AG10803 (cell line): ENCODE data around the gene DNAI4.
"Not testable (repeated sequence)": the region's sequence is repeated elsewhere in the genome, so short reads cannot be mapped to it uniquely, and the experiment has no call there.

ENCODE experiments used
- DNase-seq: peaks from one replicate; pipeline ENCODE4 v3.0.0; 2010; ENCODE audit warnings: low read depth
- H3K4me3 ChIP-seq: 2 replicates; pipeline ENCODE4 v1.5.1; 2011; ENCODE audit warnings: mild to moderate bottlenecking, low read length, control low read depth
- TF ChIP-seq, protein P1 (sequence below): conservative IDR thresholded peaks from 2 replicates; pipeline ENCODE4 v1.5.1; 2011; ENCODE audit warnings: mild to moderate bottlenecking, low read length, control low read depth, inconsistent platforms

The DNAI4 gene

DNA sequence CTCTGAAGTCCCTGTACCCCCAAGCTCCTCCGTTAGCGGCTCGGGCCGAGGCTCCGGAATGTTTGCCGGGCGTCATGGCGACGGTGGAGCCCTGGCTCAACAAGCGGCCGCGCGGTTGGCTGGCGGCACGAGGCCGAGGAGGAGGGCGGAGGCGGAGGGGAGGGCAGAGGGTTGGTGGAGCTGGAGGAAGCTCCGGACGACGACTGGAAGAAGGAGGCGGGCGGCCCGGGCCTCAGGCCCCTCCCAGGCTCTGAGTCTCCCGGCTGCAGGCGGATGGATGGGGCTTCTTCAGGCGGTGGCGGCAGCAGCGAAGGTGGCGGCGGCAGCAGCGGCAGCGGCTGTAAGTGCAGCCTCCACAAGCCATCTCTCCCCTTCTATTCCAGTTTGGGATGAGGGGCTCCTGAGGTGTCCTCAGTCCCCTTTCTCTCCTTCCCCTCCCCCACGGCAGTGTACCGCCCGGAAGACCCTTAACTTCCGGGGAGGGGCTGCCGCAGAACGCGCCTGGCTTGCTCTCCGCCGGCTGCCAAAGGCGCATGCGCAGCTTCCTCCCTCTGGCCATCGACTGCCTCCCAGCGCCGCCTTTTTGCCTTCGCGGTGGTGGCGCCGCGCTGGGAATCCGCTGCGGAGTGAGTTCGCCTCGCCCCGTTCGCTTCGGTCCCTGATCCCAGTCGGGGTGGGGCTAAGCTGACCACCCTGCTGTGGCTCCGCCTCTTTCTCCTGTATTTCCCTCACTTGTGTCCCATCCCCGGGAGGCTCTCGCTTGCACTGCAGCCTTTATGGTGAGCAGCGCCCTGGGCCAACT, at the start of gene DNAI4, which contains the start of gene MIER1:
TSS of gene DNAI4 (minus strand) at position 101 of the 802 bp plus-strand sequence. CDS start at position 76, 25 bp downstream.
TSS of gene MIER1 (plus strand) at position 235 of the 802 bp plus-strand sequence. CDS start at position 274, 39 bp downstream.
- peak; percentile 98 for DNase-seq
- H3K4me3 ChIP-seq: peak within 1 kb of the TSS; percentile 86
- TF ChIP-seq, protein P1, sequence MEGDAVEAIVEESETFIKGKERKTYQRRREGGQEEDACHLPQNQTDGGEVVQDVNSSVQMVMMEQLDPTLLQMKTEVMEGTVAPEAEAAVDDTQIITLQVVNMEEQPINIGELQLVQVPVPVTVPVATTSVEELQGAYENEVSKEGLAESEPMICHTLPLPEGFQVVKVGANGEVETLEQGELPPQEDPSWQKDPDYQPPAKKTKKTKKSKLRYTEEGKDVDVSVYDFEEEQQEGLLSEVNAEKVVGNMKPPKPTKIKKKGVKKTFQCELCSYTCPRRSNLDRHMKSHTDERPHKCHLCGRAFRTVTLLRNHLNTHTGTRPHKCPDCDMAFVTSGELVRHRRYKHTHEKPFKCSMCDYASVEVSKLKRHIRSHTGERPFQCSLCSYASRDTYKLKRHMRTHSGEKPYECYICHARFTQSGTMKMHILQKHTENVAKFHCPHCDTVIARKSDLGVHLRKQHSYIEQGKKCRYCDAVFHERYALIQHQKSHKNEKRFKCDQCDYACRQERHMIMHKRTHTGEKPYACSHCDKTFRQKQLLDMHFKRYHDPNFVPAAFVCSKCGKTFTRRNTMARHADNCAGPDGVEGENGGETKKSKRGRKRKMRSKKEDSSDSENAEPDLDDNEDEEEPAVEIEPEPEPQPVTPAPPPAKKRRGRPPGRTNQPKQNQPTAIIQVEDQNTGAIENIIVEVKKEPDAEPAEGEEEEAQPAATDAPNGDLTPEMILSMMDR: peak; percentile 28

DNA sequence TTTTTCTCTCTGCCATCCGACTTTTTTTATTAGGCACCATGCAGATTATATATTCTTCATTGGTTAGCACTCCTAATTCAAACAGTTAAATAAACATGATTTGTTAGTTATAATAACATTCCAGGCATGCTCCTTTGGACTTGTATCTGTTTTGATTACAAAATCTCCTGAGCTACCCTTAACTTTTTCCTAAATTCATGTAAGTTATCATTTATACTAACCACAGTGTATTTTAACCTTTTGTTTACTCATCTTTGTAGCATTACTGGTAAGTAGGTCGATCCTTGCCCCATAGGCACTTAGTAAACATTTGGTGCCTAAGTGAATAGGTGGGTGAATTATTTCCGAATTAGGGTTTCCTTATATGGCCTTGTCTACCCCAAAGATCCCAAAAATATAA, 43.9 kb upstream of the DNAI4 start:
- TF ChIP-seq, protein P1: no peak
- H3K4me3 ChIP-seq: no peak overlapping the region
- no peak for DNase-seq

DNA sequence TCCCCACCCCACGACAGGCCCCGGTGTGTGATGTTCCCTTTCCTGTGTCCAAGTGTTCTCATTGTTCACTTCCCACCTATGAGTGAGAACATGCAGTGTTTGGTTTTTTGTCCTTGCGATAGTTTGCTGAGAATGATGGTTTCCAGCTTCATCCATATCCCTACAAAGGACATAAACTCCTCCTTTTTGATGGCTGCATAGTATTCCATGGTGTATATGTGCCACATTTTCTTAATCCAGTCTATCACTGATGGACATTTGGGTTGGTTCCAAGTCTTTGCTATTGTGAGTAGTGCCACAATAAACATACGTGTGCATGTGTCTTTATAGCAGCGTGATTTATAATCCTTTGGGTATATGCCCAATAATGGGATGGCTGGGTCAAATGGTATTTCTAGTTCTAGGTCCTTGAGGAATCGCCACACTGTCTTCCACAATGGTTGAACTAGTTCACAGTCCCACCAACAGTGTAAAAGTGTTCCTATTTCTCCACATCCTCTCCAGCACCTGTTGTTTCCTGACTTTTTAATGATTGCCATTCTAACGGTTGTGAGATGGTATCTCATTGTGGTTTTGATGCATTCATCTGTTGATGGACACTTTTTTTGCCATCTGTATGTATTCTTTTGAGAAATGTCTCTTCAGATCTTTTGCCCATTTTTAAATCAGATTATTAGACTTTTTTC, 41.7 kb upstream of the DNAI4 start:
- not testable (repeated sequence) for DNase-seq

DNA sequence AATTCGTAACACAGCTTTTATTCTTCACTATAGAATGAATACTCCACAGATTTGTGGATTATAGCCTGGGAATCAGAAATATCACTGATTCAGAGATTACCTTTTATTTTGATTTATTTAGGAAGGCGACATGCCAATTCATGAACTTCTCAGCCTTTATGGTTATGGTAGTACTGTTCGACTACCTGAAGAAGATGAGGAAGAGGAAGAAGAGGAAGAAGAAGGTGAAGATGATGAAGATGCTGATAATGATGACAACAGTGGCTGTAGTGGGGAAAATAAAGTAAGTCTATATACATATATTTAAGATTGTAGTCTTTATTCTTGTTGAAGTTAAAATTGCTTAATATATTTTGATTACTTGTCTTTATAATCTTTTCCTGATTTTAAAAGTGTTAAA, 33.3 kb upstream of the DNAI4 start:
- TF ChIP-seq, protein P1: no peak
- DNase-seq: no peak
- H3K4me3 ChIP-seq: no peak overlapping the region

More for the DNA sequence above, 41.7 kb upstream of the DNAI4 start:
- not testable (repeated sequence) for H3K4me3 ChIP-seq

GRCh38 chr1:66954208-66954607, 29.6 kb upstream of the DNAI4 start:
- TF ChIP-seq, protein P1: no peak
- no peak for DNase-seq
- no peak overlapping the region for H3K4me3 ChIP-seq

DNA sequence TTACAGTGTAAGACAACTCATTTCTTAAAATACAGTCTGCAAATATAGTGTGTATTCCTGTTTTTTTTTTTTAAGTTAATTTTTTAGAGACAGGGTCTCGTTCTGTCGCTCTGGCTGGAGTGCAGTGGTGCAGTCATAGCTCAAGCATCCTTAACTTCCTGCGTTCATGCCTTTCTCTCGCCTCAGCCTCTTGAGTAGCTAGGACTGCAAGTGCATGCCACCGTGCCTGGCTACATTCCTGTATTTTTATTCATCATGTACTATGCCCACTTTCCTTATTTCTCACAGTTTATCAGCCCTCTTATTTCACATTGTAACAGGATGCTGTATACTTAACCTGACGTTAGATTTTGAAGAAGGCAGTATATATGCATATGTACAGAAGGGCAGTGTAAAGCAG, 26.9 kb upstream of the DNAI4 start:
- peak; percentile 83 for DNase-seq
- TF ChIP-seq, protein P1: no peak
- no peak overlapping the region for H3K4me3 ChIP-seq

- no peak for DNase-seq
- H3K4me3 ChIP-seq: no peak overlapping the region
- TF ChIP-seq, protein P1: no peak
These were observed 22.6 kb upstream of the DNAI4 start for GRCh38 chr1:66947267-66947666.
